ENCODE results near the gene CD200. TPM values are rescaled to one million over a fixed set of nuclear protein-coding genes. Genes with fewer than 3 reads are reported as not detected.

CD200 gene
- total RNA-seq, 6 experiments from 2014 or later, result 0.25 to 0.40 TPM; not detected in 4

- WGBS (ENCODE audit: insufficient coverage, low coverage, low lambda C conversion rate, missing lambda C conversion rate), result 48% methylated on average over 2 of the region's 2 CpGs
- Histone ChIP-seq H3K4me3 (no peak overlapping the region), H3K27ac (no peak overlapping the region), H3K27me3 (no peaks in the 10 kb centered on the region), H3K36me3 (no peaks in the 10 kb centered on the region), H3K4me1 (no peaks in the 10 kb centered on the region), H3K9me3 (no peaks in the 10 kb centered on the region)
- ATAC-seq (no peak), DNase-seq (no peak)
- intact Hi-C loops (cut with DNase I), result no loop called here
- TF ChIP-seq CTCF (IDR thresholded peaks at IDR 0.05), result no peak
- no peak for TF ChIP-seq POLR2A (IDR thresholded peaks at IDR 0.05)
Measured at GRCh38 chr3:112314649-112315048, 18.3 kb upstream of the CD200 start.

GRCh38 chr3:112315791-112316190 is 17.2 kb upstream of the CD200 start:
- ATAC-seq (no peak), DNase-seq (no peak)
- TF ChIP-seq POLR2A (IDR thresholded peaks at IDR 0.05), result no peak
- TF ChIP-seq CTCF (IDR thresholded peaks at IDR 0.05), result no peak
- Histone ChIP-seq H3K4me3 (no peak overlapping the region), H3K36me3 (no peaks in the 10 kb centered on the region), H3K27ac (no peak overlapping the region), H3K9me3 (no peaks in the 10 kb centered on the region), H3K27me3 (no peaks in the 10 kb centered on the region), H3K4me1 (no peaks in the 10 kb centered on the region)
- WGBS (ENCODE audit: insufficient coverage, low coverage, low lambda C conversion rate, missing lambda C conversion rate), result 55% methylated on average over 1 of the region's 1 CpG
- intact Hi-C loops (cut with DNase I), result no loop called here

GRCh38 chr3:112319516-112320276 is 13.3 kb upstream of the CD200 start:
- H3K36me3 ChIP-seq, result no peaks in the 10 kb centered on the region
- 43% methylated on average over 4 of the region's 4 CpGs for WGBS (ENCODE audit: insufficient coverage, low coverage, low lambda C conversion rate, missing lambda C conversion rate)
- TF ChIP-seq CTCF (IDR thresholded peaks at IDR 0.05), result no peak
- TF ChIP-seq POLR2A (IDR thresholded peaks at IDR 0.05), result no peak
- no peak overlapping the region for H3K27ac ChIP-seq
- no peaks in the 10 kb centered on the region for H3K27me3 ChIP-seq
- H3K4me3 ChIP-seq, result no peak overlapping the region
- H3K9me3 ChIP-seq, result no peaks in the 10 kb centered on the region
- intact Hi-C loops (cut with DNase I), result no loop called here
- ATAC-seq (no peak), DNase-seq (no peak)
- H3K4me1 ChIP-seq, result no peaks in the 10 kb centered on the region

- Histone ChIP-seq H3K27ac (no peak overlapping the region), H3K4me1 (no peaks in the 10 kb centered on the region), H3K9me3 (no peaks in the 10 kb centered on the region), H3K36me3 (no peaks in the 10 kb centered on the region), H3K4me3 (no peak overlapping the region), H3K27me3 (no peaks in the 10 kb centered on the region)
- no peak for DNase-seq
- WGBS (ENCODE audit: insufficient coverage, low coverage, low lambda C conversion rate, missing lambda C conversion rate), result 53% methylated on average over 1 of the region's 1 CpG
- intact Hi-C loops (cut with DNase I), result no loop called here
- ATAC-seq, result no peak
- TF ChIP-seq POLR2A (IDR thresholded peaks at IDR 0.05) (no peak), CTCF (IDR thresholded peaks at IDR 0.05) (no peak)
Measured at GRCh38 chr3:112320691-112321090, 12.3 kb upstream of the CD200 start.

Data from right lobe of liver (tissue), 6 donors.